NCI-H146 (cell line): Measurements from ENCODE around the gene TCAF1.
"Not testable (repeated sequence)": the region's sequence is repeated elsewhere in the genome, so short reads cannot be mapped to it uniquely, and the experiment has no call there.

ENCODE experiments used
- DNase-seq: peaks from one replicate; lab custom pipeline; 2025; lab: John Stamatoyannopoulos, UW

The TCAF1 gene

DNA sequence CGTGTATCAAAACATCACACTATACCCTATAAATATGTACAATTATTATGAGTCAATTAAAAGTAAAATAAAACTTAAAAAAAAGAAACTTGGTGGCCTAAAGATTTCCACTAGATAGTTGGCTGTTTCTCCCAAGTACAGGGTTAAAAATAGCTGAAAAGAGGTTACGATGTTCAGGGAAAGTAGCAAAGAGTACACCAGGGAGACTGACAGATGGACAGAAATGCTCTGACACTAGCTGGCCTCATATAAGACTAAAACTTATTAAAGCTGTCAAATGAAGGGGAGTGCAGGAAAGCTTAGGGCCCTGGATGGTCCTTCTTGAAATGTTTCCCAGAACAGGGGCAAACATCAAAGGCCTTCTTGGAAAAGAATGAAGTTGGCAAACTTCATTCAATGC, 51.3 kb downstream of the TCAF1 start:
- no peak for DNase-seq

DNA sequence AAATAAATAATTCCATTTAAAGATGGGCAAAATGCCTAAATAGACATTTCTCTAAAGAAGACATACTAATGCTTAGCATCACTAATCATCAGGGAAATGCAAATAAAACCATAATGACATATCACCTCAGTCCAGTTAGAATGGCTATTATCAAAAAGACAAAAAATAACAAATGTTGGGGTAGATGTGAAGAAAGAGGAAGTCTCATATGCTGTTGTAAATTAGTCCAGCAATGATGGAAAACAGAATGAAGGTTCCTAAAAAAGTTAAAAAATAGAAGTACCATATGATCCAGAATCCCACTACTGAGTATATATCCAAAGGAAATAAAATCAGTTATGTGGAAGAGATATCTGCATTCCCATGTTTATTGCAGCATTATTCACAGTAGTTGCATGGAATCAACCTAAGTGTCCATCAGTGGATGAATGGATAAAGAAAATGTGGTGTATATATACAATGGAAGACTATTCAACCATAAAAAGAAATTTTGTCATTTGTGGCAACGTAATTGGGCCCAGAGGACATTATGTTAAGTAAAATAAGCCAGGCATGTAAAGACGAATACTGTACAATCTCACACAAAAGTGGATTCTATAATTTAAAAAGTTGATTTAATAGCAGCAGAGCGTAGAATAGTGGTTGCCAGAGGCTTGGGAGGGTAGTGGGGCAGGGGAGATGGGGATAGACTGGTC, 52.0 kb downstream of the TCAF1 start:
- DNase-seq, result no peak

- DNase-seq, result no peak
These were observed 53.8 kb downstream of the TCAF1 start for GRCh38 chr7:143848192-143848591.

GRCh38 chr7:143846692-143847091, 55.3 kb downstream of the TCAF1 start:
- no peak for DNase-seq

DNA sequence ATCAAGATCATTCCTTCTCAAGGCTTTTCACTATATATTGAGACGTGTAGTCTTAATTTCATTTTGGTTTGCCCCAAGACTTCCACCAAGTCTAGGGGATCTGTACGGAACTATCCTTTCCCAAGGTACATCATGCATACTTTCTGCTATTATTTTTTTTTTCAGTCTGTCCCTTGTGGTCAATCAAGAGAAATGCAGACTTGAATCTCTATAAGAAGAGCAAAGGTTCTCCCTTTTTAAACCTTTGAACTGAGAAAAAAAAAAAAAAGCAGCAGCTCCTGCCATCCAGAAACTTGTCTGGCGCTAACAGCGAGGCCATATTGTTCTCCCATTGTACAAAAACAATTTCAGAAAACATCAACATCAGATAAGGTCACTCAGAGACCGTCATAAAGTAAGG, 60.3 kb downstream of the TCAF1 start:
- not testable (repeated sequence) for DNase-seq

- DNase-seq, result not testable (repeated sequence)
These were observed 61.9 kb downstream of the TCAF1 start for GRCh38 chr7:143840062-143840461.

DNA sequence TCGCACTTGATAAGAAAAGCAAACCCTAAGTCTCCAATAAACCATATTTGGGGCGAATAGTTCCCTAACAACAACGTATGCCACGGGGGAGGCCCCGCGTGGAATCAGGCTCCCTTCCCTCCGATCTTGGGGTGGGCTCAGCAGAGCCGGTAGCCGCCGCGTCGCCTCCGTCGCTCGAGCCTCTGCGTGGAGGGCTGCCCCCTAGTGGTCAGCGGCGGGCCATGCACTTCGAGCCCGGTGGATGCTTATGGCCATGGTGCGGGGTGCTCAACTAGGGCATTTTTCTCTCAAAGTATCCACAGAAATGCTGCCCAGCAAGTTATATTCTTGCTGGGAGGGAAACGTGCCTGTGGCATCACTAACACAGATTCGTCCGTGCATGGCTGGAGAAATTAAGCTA, 64.8 kb downstream of the TCAF1 start:
- DNase-seq, result not testable (repeated sequence)

GRCh38 chr7:143836622-143837021, 65.4 kb downstream of the TCAF1 start:
- DNase-seq, result peak; percentile 72

- not testable (repeated sequence) for DNase-seq
These were observed 65.9 kb downstream of the TCAF1 start for GRCh38 chr7:143836088-143836487.

DNA sequence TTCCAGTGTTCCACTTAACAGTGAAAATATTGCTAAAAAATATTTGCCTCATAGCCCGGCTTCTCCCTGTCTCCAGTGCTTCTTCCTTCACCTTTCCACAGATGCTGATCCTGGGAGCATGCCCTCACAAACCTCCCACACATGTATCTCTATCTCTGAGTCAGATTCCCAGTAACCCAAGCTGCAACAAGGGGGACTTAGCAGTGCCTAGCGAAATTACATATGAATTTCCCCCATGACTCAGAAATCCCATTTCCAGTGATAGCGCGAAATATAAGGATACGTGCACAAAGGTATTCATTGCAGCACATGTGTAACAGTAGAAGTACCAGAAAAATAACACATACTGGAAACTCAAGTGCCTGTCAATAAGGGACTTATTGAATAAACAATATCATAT, 75.4 kb downstream of the TCAF1 start:
- not testable (repeated sequence) for DNase-seq

- not testable (repeated sequence) for DNase-seq
These were observed 77.5 kb downstream of the TCAF1 start for GRCh38 chr7:143824295-143825135.

- not testable (repeated sequence) for DNase-seq
These were observed 78.2 kb downstream of the TCAF1 start for GRCh38 chr7:143823634-143824294.

DNA sequence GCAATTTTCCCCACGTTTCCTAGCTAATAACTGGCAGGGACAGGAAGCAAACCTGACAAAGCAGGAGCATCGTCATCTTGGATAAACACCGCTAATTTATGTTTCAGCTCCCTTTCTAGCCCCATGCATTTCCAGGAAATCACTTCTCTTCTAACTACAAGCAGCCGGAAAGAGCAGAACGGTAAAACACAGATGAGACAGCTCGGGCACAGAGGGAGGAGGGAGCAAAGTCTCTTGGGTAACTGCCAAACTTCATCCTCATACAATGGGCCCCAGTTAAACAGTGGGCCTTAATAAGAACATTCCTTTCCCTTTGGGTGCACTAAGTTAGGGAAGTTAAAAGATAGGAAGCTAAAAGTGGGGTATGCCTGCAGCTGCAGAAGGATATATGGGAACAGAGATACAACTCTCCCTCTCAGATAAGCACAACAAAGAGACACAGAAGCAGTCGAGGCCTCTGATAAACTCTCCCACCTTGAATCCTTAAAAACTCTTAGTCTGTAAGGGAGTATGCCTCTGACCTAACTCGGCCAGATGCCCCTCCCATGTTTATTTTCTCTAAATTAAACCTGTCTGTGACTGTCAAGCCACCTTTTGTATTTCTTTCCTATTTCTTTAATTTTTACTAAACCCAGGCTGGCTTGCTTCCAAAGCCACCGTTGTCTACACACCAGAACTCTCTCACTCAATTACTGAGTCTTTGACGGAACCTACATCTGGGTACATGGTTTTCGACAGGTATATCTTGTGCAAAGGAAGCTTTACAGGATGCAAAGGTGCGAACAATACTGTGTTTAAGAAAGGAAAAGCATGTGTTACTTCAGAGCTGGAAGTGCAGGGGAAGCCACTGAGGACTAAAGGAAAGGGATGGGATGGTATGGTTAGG, 80.3 kb downstream of the TCAF1 start:
- not testable (repeated sequence) for DNase-seq

DNA sequence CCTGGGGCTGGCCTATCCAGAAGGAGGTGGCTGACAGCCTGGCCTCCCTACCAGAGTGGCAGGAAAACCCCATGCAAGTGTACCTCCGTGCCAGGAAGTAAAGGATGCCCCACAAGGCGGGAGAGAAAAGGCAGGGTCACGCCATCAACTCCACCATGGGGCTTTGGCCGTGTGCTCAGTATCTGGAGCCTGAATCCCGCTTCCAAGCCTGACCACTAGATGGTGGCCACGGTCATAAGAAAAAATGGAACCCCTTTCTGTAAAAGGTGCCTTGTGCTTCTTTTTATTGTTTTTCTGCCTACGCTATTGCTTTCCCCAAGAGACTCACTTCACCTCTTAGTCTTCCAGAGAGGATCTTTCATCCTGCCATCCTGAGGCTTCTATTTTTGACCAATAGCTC, 84.1 kb downstream of the TCAF1 start:
- not testable (repeated sequence) for DNase-seq

DNA sequence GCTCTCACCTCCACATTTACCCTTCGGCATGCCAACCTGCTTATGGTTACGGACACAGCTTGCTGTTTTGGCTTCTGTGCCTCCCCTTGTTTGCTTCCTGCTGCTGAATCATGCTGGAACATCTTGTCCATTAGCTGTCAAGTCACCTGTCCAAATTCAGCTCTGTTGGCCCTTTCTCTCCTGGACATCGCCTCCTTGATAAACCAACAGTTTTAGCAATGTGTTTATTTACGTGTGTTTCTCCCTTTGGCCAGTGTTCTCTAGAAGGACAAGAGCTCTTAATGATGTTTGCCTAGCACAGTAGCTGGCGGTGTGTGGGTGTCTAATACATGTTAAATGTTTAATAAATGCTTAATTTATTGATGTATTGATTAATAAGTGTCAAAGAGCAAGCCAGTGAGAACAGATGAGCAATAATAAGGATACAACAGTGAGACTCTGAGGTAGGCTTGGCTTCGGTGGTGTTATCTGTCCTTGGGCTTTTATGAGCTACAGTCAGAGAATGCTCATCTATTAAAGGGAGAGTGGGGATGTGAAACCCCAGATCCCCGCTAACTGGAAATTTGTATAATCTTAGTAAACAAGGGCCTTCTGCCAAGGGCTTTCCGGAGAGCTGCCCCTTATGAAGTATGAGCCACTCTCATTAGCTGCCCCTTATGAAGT, 85.4 kb downstream of the TCAF1 start:
- not testable (repeated sequence) for DNase-seq

- DNase-seq, result not testable (repeated sequence)
These were observed 91.3 kb downstream of the TCAF1 start for GRCh38 chr7:143810639-143811038.

DNA sequence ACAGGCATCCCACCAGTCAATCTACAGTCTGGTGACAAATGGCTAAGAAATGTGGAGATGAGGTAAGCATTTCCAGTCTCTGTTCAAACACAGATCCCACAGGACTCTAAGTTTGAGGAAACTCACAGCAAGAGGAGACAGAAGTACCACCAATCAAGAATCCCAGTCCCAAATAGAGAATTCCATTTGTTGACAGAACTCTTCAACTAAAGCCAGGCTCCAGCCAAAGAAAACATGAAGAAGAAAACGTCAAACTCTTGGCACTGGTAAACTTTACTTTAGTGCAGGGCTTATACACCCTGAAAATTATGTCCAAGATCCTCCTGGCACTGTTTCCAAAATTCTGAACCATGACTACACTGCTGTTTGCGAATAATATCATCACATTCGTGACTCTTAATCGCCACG, 95.3 kb downstream of the TCAF1 start:
- DNase-seq, result not testable (repeated sequence)
